Measurements from ENCODE around the gene NANOG.
"Not testable (repeated sequence)": the region's sequence is repeated elsewhere in the genome, so short reads cannot be mapped to it uniquely, and the experiment has no call there.

The NANOG gene

DNA sequence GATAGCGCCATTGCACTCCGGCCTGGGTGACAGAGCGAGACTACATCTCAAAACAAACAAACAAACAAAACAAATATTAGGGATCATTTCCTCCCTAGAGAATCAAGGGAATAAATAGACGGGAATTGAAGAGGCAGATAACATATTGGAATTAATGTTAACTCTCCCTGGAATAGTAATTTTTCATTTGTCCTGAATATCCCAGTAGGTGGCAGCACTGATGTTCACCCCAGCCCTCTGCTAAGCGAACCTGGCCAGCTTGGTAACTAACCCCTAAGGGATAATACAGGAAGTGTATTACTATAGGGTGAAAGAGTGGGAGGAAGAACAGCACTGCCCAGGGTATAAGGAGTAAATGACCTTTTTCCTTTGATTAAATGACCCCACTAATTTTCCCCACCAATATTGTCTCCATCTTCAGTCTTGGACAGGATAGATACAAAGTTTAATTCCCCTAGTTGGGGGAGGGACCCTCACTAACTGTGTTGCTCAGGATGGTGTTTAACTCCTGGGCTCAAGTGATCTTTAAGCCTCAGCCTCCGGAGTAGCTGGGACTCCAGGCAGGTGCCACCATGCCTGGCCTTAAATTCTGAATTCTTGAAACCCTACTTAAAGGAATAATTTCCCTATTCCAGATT, 43.0 kb downstream of the NANOG start:
- no peak overlapping the region for H3K4me3 ChIP-seq (ENCODE audit: low read depth, low read length)
- TF ChIP-seq CTCF (IDR thresholded peaks at IDR 0.05; ENCODE audit: low read depth, low read length) = peak; percentile 56

- H3K4me3 ChIP-seq (ENCODE audit: low read depth, low read length) = not testable (repeated sequence)
These were observed 44.0 kb downstream of the NANOG start for GRCh38 chr12:7833201-7833600.

GRCh38 chr12:7833831-7834230, 44.6 kb downstream of the NANOG start:
- TF ChIP-seq CTCF (IDR thresholded peaks at IDR 0.05; ENCODE audit: low read depth, low read length) = no peak
- H3K4me3 ChIP-seq (ENCODE audit: low read depth, low read length) = no peak overlapping the region

DNA sequence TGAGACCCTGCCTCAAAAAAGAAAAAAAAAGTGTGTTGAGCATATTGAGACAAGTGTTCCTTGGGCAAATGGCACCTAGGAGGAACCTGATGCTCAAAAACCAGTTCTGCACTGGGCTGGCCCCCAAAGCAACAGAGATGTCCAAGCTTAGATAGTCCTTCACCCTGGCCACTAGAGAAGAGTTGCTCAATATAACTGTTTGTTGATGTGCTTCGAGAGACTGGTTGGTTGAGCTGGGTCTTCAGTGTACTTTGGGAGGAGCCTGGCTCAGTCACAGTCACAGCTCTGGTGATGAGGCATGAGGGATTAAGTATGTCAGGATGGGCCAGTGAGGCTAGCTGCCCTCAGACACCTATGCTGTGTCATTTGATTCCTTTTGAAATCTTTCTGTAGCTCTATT, 45.5 kb downstream of the NANOG start:
- no peak overlapping the region for H3K4me3 ChIP-seq (ENCODE audit: low read depth, low read length)
- no peak for TF ChIP-seq CTCF (IDR thresholded peaks at IDR 0.05; ENCODE audit: low read depth, low read length)

- TF ChIP-seq CTCF (IDR thresholded peaks at IDR 0.05; ENCODE audit: low read depth, low read length) = no peak
- H3K4me3 ChIP-seq (ENCODE audit: low read depth, low read length) = no peak overlapping the region
These were observed 45.9 kb downstream of the NANOG start for GRCh38 chr12:7835116-7835515.

DNA sequence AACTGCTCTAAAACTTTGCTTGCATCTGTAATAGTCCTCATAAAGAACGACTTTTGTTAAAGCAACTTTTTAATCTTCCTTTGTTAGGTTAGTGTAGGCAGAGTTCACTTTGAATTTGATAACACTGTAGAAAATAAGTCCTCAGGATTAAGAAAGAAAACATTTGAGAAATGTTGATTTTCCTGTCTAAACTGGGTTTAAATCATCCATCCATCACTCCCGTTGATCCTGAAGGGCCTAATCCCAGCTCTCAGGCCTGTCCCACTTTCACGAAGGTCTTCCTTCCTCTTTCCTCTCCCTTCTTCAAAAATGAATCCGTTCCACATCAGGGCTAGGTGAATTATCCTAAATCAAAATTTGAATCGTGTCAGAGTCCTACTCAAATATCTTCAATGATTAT, 46.6 kb downstream of the NANOG start:
- TF ChIP-seq CTCF (IDR thresholded peaks at IDR 0.05; ENCODE audit: low read depth, low read length) = no peak
- no peak overlapping the region for H3K4me3 ChIP-seq (ENCODE audit: low read depth, low read length)

- no peak for TF ChIP-seq CTCF (IDR thresholded peaks at IDR 0.05; ENCODE audit: low read depth, low read length)
- H3K4me3 ChIP-seq (ENCODE audit: low read depth, low read length) = no peak overlapping the region
These were observed 48.2 kb downstream of the NANOG start for GRCh38 chr12:7837366-7837765.

- H3K4me3 ChIP-seq (ENCODE audit: low read depth, low read length) = not testable (repeated sequence)
These were observed 50.0 kb downstream of the NANOG start for GRCh38 chr12:7839226-7839625.

- H3K4me3 ChIP-seq (ENCODE audit: low read depth, low read length) = not testable (repeated sequence)
These were observed 50.6 kb downstream of the NANOG start for GRCh38 chr12:7839848-7840247.

DNA sequence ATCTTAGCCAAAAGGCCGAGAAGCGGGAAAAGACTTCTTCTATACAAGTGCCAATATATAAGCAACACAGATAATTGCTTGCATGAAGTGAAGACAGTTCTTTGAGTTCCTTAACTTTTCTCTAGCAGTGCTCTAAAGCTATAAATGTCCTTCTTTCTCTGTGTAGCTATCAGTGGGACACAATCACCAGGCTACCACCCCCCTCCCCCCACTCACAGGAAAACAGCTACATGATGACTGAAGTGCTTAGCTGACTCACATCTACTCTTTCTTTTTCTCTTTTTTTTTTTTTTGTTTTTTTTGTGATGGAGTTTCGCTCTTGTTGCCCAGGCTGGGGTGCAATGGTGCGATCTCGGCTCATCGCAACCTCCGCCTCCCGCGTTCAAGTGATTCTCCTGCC, 53.2 kb downstream of the NANOG start:
- H3K4me3 ChIP-seq (ENCODE audit: low read depth, low read length) = not testable (repeated sequence)

GRCh38 chr12:7843149-7843548, 53.9 kb downstream of the NANOG start:
- H3K4me3 ChIP-seq (ENCODE audit: low read depth, low read length) = not testable (repeated sequence)

GRCh38 chr12:7843583-7843982, 54.4 kb downstream of the NANOG start:
- not testable (repeated sequence) for H3K4me3 ChIP-seq (ENCODE audit: low read depth, low read length)

Measured in WI38 (cell line).